HG03095 (cell line): ENCODE results near the gene RSPH9.
"Not testable (repeated sequence)": the region's sequence is repeated elsewhere in the genome, so short reads cannot be mapped to it uniquely, and the experiment has no call there.

Experiments used
- ATAC-seq: cut with Tn5 transposase; IDR thresholded peaks from one replicate; pipeline ENCODE4 v1.9.1; 2021; ENCODE audit warnings: moderate library complexity; ENCODE audit not compliant: unreplicated experiment

Gene RSPH9

GRCh38 chr6:43628393-43629103, 16.3 kb upstream of the RSPH9 start:
- no peak for ATAC-seq

DNA sequence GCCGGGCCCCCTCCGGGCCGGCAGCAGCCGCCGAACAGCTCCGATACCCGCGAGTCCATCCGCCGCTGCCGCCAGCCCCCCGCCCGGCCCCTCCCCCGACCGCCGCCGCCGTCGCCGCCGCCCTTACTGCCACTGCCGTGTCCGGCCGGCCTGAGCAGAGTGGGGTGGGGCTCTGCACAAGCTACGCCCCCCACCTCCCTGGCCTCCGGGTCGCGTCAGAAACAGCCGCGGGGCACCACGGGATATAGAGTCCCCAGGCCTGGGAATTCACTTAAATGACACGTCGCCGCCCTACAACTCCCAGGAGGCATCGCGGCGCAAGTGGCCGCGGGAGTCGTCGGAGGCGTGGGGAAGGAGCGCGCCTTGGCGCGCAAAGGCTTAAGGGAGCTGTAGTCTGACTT, 15.7 kb upstream of the RSPH9 start, which contains the start of gene GTPBP2:
TSS of gene GTPBP2 (minus strand) at position 161 of the 401 bp plus-strand sequence. CDS start at position 59, 102 bp downstream.
- ATAC-seq: peak; percentile 76

GRCh38 chr6:43629505-43630300, 15.1 kb upstream of the RSPH9 start:
- ATAC-seq: peak; percentile 64

GRCh38 chr6:43630980-43631619, 13.7 kb upstream of the RSPH9 start:
- ATAC-seq: no peak

DNA sequence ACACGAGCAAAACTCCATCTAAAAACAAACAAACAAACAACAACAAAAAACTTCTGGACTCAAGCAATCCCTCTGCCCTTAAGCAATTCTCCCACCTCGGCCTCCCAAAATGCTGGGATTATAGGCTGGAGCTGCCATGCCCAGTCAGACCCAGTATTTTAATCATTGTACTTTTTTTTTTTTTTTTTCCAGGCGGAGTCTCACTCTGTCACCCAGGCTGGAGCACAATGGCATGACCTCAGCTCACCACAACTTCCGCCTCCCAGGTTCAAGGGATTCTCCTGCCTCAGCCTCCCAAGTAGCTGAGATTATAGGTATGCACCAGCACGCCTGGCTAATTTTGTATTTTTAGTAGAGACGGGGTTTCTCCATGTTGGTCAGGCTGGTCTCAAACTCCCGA, 11.8 kb upstream of the RSPH9 start:
- not testable (repeated sequence) for ATAC-seq

DNA sequence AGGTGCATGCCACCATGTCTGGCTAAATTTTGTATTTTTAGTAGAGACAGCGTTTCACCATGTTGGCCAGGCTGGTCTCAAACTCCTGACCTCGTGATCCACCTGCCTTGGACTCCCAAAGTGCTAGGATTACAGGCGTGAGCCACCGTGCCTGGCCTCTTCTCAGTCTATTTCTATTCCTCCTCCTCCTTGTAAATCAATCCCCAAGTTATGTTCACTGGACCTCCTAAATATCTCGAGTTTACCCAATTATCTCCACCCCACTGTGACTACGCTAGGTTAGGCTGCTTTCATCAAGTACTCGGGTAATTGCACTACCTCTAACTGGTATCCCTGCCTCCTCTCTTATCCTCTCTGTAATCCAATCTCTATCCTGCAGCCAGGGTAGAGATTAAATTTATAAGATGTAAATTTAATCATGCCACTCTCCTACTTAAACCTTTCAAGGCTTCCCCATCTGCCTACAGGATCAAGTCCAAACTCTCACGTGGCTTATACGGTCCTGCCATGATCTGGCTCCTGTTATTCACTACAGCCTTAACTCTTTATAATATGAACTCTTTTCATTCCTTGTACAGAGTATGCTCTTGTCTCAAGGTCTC, 10.0 kb upstream of the RSPH9 start:
- no peak for ATAC-seq

DNA sequence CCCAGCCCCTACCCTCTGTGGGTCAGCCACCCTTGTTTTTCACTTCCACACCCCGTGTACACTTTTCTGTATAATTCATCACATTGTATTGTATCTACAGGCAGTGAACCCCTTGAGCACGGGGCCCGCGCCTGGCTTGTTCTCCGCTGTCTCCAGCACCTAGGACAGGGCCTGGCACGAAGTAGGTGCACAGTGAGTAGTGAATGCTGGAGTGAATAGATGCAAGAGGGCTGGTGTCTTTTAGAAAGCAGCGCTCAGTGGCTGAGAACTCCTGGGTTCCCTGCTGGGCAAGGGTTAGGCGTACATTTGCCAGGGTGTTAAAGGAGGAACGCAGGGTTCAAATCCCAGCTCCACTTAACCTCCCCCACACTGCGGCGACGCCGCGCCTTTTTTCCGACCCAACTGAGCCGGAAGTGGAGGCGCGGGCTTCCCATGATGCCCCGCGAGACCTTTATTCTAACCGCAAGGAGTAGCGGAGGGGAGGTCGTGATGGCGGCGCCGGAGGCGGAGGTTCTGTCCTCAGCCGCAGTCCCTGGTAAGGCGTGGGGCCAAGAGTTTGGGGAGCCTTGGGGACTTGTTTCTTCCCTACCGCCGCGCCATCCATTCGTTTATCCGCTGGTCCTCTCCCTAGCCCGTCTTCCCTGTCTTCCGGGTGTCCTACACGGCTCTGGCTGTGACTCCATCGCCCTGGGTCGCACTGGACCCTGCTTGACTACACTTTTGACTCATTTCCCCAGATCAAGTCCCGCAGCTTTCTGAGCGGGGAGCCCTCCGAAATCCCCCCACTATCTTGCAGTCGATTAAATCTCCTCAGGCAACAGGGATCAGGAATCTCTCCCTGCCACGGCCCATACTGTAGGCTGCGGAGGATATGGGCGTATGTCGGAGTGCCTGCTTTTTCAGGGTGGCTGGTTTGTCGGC, 9.2 kb upstream of the RSPH9 start, which contains the start of gene MAD2L1BP:
TSS of gene MAD2L1BP (plus strand) at position 454 of the 921 bp plus-strand sequence. CDS start at position 490, 36 bp downstream.
- peak; percentile 78 for ATAC-seq

- no peak for ATAC-seq
These were observed 8.6 kb upstream of the RSPH9 start for GRCh38 chr6:43636308-43636659.

DNA sequence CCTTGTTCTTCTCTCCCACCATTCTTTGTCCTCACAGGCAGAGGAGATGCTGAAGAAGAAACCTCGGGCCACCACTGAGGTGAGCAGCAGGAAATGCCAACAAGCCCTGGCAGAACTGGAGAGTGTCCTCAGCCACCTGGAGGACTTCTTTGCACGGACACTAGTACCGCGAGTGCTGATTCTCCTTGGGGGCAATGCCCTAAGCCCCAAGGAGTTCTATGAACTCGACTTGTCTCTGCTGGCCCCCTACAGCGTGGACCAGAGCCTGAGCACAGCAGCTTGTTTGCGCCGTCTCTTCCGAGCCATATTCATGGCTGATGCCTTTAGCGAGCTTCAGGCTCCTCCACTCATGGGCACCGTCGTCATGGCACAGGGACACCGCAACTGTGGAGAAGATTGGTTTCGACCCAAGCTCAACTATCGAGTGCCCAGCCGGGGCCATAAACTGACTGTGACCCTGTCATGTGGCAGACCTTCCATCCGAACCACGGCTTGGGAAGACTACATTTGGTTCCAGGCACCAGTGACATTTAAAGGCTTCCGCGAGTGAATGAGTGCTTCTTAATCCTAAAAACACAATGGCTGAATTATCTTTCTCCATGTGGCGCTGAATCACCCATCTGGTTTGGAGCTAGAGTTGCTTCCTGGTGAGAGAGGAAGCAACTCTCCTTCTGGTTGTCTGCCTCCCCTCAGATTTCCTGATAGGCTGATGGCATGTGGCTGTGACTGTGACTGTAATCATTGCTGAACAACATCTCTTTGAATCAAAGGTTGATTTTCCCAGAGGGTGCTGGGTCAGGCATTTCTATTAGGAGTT, 4.6 kb upstream of the RSPH9 start:
- no peak for ATAC-seq

DNA sequence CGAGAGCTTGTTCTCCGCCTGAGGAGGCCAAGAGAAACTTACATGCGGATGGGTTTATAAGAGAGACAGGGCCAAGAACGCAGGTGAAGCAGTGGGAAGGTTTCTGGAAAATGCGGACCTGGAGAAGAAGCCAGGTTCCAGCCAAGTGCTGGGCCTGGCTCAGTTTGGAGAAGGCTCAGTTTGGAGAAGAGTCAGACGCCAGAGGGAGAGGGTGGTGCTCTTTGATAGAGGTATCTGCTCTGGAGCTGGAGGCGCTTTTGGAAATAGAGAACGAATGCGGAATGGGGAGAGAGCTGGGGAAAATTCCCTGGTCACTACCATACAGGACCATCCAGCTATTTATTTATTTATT, 753 bp downstream of the RSPH9 start:
- ATAC-seq: no peak

GRCh38 chr6:43647613-43648012, 2.8 kb downstream of the RSPH9 start:
- ATAC-seq: no peak

DNA sequence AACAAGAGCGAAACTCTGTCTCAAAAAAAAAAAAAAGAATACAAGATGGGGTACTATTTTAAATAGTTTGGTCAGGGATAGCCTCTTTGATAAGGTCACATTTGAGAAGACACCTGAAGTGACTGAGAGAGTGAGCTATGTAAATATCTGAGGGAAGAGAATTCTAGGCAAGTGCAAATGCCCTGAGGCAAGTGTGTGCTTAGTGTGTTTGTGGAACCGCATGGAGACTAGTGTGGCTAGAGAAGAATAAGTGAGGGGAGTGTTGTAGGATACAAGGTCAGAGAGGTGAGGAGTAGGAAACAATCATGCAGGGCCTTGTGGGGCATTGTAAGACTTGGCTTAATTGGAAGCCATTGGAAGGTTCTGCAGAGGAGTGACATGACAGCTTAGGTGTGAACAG, 3.4 kb downstream of the RSPH9 start:
- ATAC-seq: no peak

- ATAC-seq: not testable (repeated sequence)
These were observed 8.0 kb downstream of the RSPH9 start for GRCh38 chr6:43652822-43653221.

DNA sequence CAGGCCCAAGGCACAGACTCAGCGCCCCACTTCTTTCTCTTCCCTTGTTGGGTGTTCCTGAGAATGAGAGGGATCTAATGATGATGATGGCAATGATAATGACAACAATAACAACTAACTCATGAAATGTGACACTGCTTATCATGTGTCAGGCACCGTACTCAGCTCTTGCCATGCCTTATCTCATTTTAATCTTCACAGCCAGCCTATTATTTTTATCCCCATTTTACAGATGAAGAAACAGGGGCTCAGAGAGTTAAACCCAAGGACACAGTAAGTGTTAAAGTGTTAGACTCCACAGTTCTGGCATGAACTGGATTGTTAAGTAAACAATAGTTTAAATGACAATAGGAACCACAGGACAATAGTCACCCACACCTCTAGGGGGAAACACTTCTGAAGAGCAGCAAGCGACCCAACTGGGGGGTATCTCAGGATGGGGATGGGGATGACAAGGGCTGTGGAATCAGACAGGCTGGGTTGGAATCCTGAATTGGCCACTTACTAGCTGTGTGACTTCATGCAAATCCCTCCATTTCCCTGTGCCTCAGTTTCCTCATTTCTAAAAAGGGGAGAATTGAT, 12.5 kb downstream of the RSPH9 start:
- no peak for ATAC-seq

GRCh38 chr6:43658161-43658560, 13.3 kb downstream of the RSPH9 start:
- ATAC-seq: no peak

GRCh38 chr6:43662948-43663347, 18.1 kb downstream of the RSPH9 start:
- ATAC-seq: not testable (repeated sequence)

GRCh38 chr6:43665376-43665775, 20.5 kb downstream of the RSPH9 start:
- no peak for ATAC-seq

DNA sequence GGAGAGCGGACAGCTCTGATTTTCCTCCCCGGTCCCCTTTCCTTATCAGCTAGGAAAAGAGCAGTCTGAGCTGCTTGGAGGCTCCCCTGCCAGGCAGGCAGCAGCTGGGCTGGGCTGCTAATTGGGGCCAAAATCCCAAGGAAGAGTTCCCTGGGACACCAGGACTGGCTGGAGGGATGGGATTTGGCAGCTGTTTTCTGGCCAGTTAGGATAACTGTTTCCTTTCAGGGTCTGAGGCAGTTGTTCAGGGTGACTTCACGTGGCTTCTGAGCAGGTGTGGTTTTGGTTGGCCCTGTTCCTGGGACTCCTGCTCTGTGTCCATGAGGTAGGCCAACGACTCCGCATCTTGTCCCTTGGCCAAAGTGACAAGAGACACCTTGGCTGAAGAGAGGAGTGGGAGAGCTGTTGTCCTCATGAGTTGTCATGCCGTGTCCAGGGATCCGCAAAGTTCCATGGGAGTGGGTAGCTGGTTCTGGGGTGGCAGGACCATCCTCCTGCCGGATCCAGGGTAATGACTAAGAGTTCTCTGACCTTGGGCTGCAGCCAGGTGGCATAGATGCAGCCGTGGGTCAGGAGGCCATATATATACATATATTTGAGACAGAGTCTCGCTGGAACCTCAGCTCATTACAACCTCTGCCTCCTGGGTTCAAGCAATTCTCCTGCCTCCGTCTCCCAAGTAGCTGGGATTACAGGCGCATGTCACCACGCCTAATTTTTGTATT, 21.5 kb downstream of the RSPH9 start:
- ATAC-seq: no peak
